Adrenal gland (tissue), 5 donors: ENCODE data around the gene SGMS1.

ENCODE experiments used
- CTCF ChIP-seq, 6 experiments: fragments of 450-650 bp in 4 of 6; fragments of 200-600 bp in 2 of 6; sonication (generic) in 1 of 6; IDR thresholded peaks; 1 replicate in 5 of 6; 2 replicates in 1 of 6; pipeline versions ENCODE4 v1.5.1 to v1.8.0; 2016 to 2021; ENCODE audit warnings: antibody characterized with exemption in 6 of 6, mild to moderate bottlenecking in 2 of 6, moderate library complexity in 1 of 6
- POLR2A ChIP-seq, 2 donors: fragments of 450-650 bp; IDR thresholded peaks; one replicate each; pipeline ENCODE4 v1.6.1; 2017; ENCODE audit warnings: antibody characterized with exemption in 2 of 2, mild to moderate bottlenecking in 2 of 2, moderate library complexity in 1 of 2
- donor health status: DM: no; HTN: no; CAD: no.

- TF ChIP-seq CTCF (IDR thresholded peaks at IDR 0.05): no peak
- TF ChIP-seq POLR2A (IDR thresholded peaks at IDR 0.05): no peak
Measured at GRCh38 chr10:50544095-50544856, 79.5 kb downstream of the SGMS1 start.
